HEK293 (cell line): Measurements from ENCODE around the gene HTR4.

Experiments used
- CTCF ChIA-PET: fragments of 350-600 bp; formaldehyde crosslinking; extraction: SDS; loops from one replicate; lab custom pipeline; 2021; ENCODE audit warnings: antibody characterized with exemption; lab: Yijun Ruan, JAX
- POLR2A ChIA-PET: fragments of 300-600 bp; formaldehyde crosslinking; extraction: SDS; loops from one replicate; lab custom pipeline; 2020; ENCODE audit warnings: antibody characterized with exemption, inconsistent platforms; lab: Yijun Ruan, JAX
- H3K27ac ChIP-seq: fragments of 200-500 bp; sonication (Bioruptor generic); 2 replicates; pipeline ENCODE4 v1.5.1; 2014; ENCODE audit warnings: low read depth, low read length, control low read depth, inconsistent platforms; ENCODE audit errors: extremely low read depth
- H3K36me3 ChIP-seq, 2 experiments: fragments of 200-500 bp in 1 of 2; sonication (Bioruptor generic) in 1 of 2; 1 replicate in 1 of 2; 2 replicates in 1 of 2; pipeline ENCODE4 v1.5.1; 2014 to 2017; ENCODE audit warnings: inconsistent platforms in 2 of 2, low read length in 2 of 2; ENCODE audit not compliant: control insufficient read depth in 2 of 2, insufficient read depth in 1 of 2
- H3K4me1 ChIP-seq: fragments of 200-500 bp; sonication (Bioruptor generic); 2 replicates; pipeline ENCODE4 v1.5.1; 2014; ENCODE audit warnings: mild to moderate bottlenecking, low read length, inconsistent platforms; ENCODE audit not compliant: control insufficient read depth, insufficient read depth
- H3K4me3 ChIP-seq: 2 replicates; pipeline ENCODE4 v1.5.1; 2011; ENCODE audit warnings: low read depth, mild to moderate bottlenecking, control low read depth, low read length, moderate library complexity
- H3K9me3 ChIP-seq: fragments of 200-500 bp; sonication (Bioruptor generic); 2 replicates; pipeline ENCODE4 v1.5.1; 2014; ENCODE audit warnings: low read depth, low read length, inconsistent platforms; ENCODE audit not compliant: control insufficient read depth, insufficient read depth
- EGR2 ChIP-seq: fragments of 450-650 bp; formaldehyde crosslinking; IDR thresholded peaks from 2 replicates; pipeline ENCODE4 v1.5.1; 2016; ENCODE audit warnings: low read depth, missing biosample characterization, missing genetic modification characterization
- GLIS2 ChIP-seq: fragments of 450-650 bp; formaldehyde crosslinking; IDR thresholded peaks from 2 replicates; pipeline ENCODE4 v1.5.1; 2016; ENCODE audit warnings: missing biosample characterization, missing genetic modification characterization
- HOXA7 ChIP-seq: sonication (generic); formaldehyde crosslinking; IDR thresholded peaks from 2 replicates; pipeline ENCODE4 v1.8.1; 2022; ENCODE audit warnings: missing genetic modification reagents, borderline replicate concordance
- KLF1 ChIP-seq: fragments of 450-650 bp; formaldehyde crosslinking; IDR thresholded peaks from 2 replicates; pipeline ENCODE4 v1.5.1; 2016; ENCODE audit warnings: missing biosample characterization, missing genetic modification characterization
- KLF7 ChIP-seq: fragments of 450-650 bp; formaldehyde crosslinking; IDR thresholded peaks from 2 replicates; pipeline ENCODE4 v1.5.1; 2016; ENCODE audit warnings: missing biosample characterization, missing genetic modification characterization, borderline replicate concordance
- REPIN1 ChIP-seq: fragments of 450-650 bp; formaldehyde crosslinking; IDR thresholded peaks from 2 replicates; pipeline ENCODE4 v1.5.1; 2017; ENCODE audit warnings: missing biosample characterization, missing genetic modification characterization, low read depth
- SP2 ChIP-seq: fragments of 450-650 bp; formaldehyde crosslinking; IDR thresholded peaks from 2 replicates; pipeline ENCODE4 v1.5.1; 2016; ENCODE audit warnings: missing biosample characterization, missing genetic modification characterization
- SP3 ChIP-seq: fragments of 450-650 bp; formaldehyde crosslinking; IDR thresholded peaks from 2 replicates; pipeline ENCODE4 v1.5.1; 2016; ENCODE audit warnings: missing biosample characterization, missing genetic modification characterization
- SP7 ChIP-seq: fragments of 450-650 bp; formaldehyde crosslinking; IDR thresholded peaks from 2 replicates; pipeline ENCODE4 v1.5.1; 2016; ENCODE audit warnings: missing biosample characterization, missing genetic modification characterization
- TRIM28 ChIP-seq: IDR thresholded peaks from 2 replicates; pipeline ENCODE4 v1.6.1; 2011; ENCODE audit warnings: low read length, control low read depth, borderline replicate concordance
- WT1 ChIP-seq: fragments of 450-650 bp; formaldehyde crosslinking; IDR thresholded peaks from 2 replicates; pipeline ENCODE4 v1.5.1; 2016; ENCODE audit warnings: missing biosample characterization, missing genetic modification characterization
- ZBTB10 ChIP-seq: fragments of 450-650 bp; formaldehyde crosslinking; IDR thresholded peaks from 2 replicates; pipeline ENCODE4 v1.5.1; 2016; ENCODE audit warnings: missing biosample characterization, missing genetic modification characterization
- ZBTB48 ChIP-seq: fragments of 450-650 bp; formaldehyde crosslinking; IDR thresholded peaks from 2 replicates; pipeline ENCODE4 v1.5.1; 2016; ENCODE audit warnings: missing biosample characterization, missing genetic modification characterization
- ZBTB6 ChIP-seq: fragments of 450-650 bp; formaldehyde crosslinking; IDR thresholded peaks from 2 replicates; pipeline ENCODE4 v1.5.1; 2017; ENCODE audit warnings: missing biosample characterization, missing genetic modification characterization
- ZFP41 ChIP-seq: fragments of 450-650 bp; formaldehyde crosslinking; IDR thresholded peaks from 2 replicates; pipeline ENCODE4 v1.5.1; 2016; ENCODE audit warnings: missing biosample characterization, missing genetic modification characterization, borderline replicate concordance
- ZNF10 ChIP-seq: fragments of 450-650 bp; formaldehyde crosslinking; IDR thresholded peaks from 2 replicates; pipeline ENCODE4 v1.5.1; 2017; ENCODE audit warnings: missing biosample characterization, missing genetic modification characterization
- ZNF148 ChIP-seq: fragments of 450-650 bp; formaldehyde crosslinking; IDR thresholded peaks from 2 replicates; pipeline ENCODE4 v1.5.0; 2017; ENCODE audit warnings: missing biosample characterization, missing genetic modification characterization, borderline replicate concordance
- ZNF174 ChIP-seq: fragments of 450-650 bp; formaldehyde crosslinking; IDR thresholded peaks from 2 replicates; pipeline ENCODE4 v1.5.0; 2017; ENCODE audit warnings: missing biosample characterization, mild to moderate bottlenecking, missing genetic modification characterization
- ZNF184 ChIP-seq: fragments of 450-650 bp; IDR thresholded peaks from 2 replicates; pipeline ENCODE4 v1.5.1; 2018; ENCODE audit warnings: missing biosample characterization, mild to moderate bottlenecking, missing genetic modification characterization
- ZNF221 ChIP-seq: fragments of 450-650 bp; formaldehyde crosslinking; IDR thresholded peaks from 2 replicates; pipeline ENCODE4 v1.5.1; 2017; ENCODE audit warnings: missing biosample characterization, missing genetic modification characterization, borderline replicate concordance
- ZNF223 ChIP-seq: fragments of 450-650 bp; formaldehyde crosslinking; IDR thresholded peaks from 2 replicates; pipeline ENCODE4 v1.5.1; 2016; ENCODE audit warnings: missing biosample characterization, missing genetic modification characterization
- ZNF341 ChIP-seq: fragments of 450-650 bp; formaldehyde crosslinking; IDR thresholded peaks from 2 replicates; pipeline ENCODE4; 2016; ENCODE audit warnings: low read depth, missing biosample characterization, missing genetic modification characterization
- ZNF404 ChIP-seq: fragments of 450-650 bp; formaldehyde crosslinking; IDR thresholded peaks from 2 replicates; pipeline ENCODE4 v1.5.1; 2017; ENCODE audit warnings: missing biosample characterization, missing genetic modification characterization
- ZNF548 ChIP-seq: fragments of 450-650 bp; formaldehyde crosslinking; IDR thresholded peaks from 2 replicates; pipeline ENCODE4 v1.5.1; 2016; ENCODE audit warnings: missing biosample characterization, missing genetic modification characterization
- ZNF600 ChIP-seq: fragments of 450-650 bp; formaldehyde crosslinking; IDR thresholded peaks from 2 replicates; pipeline ENCODE4 v1.5.1; 2016; ENCODE audit warnings: missing biosample characterization, missing genetic modification characterization
- ZNF660 ChIP-seq: fragments of 450-650 bp; IDR thresholded peaks from 2 replicates; pipeline ENCODE4 v1.5.1; 2018; ENCODE audit warnings: missing biosample characterization, mild to moderate bottlenecking, missing genetic modification characterization
- ZNF707 ChIP-seq: fragments of 450-650 bp; formaldehyde crosslinking; IDR thresholded peaks from 2 replicates; pipeline ENCODE4 v1.5.1; 2016; ENCODE audit warnings: missing biosample characterization, missing genetic modification characterization
- ZNF747 ChIP-seq: fragments of 450-650 bp; formaldehyde crosslinking; IDR thresholded peaks from 2 replicates; pipeline ENCODE4 v1.5.1; 2016; ENCODE audit warnings: missing biosample characterization, missing genetic modification characterization
- ZNF768 ChIP-seq: fragments of 450-650 bp; formaldehyde crosslinking; IDR thresholded peaks from 2 replicates; pipeline ENCODE4 v1.5.1; 2018; ENCODE audit warnings: missing biosample characterization, mild to moderate bottlenecking, missing genetic modification characterization
- ZNF776 ChIP-seq: fragments of 450-650 bp; formaldehyde crosslinking; IDR thresholded peaks from 2 replicates; pipeline ENCODE4 v1.5.0; 2017; ENCODE audit warnings: missing biosample characterization, missing genetic modification characterization, borderline replicate concordance
- ZSCAN16 ChIP-seq: fragments of 450-650 bp; formaldehyde crosslinking; IDR thresholded peaks from 2 replicates; pipeline ENCODE4 v1.5.1; 2016; ENCODE audit warnings: missing biosample characterization, missing genetic modification characterization
- ZSCAN5A ChIP-seq: fragments of 450-650 bp; formaldehyde crosslinking; IDR thresholded peaks from 2 replicates; pipeline ENCODE4 v1.5.1; 2016; ENCODE audit warnings: missing biosample characterization, missing genetic modification characterization

Gene HTR4

GRCh38 chr5:148477429-148477828, 176.9 kb downstream of the HTR4 start:
- Histone ChIP-seq H3K4me1 (no peaks in the 10 kb centered on the region), H3K9me3 (no peaks in the 10 kb centered on the region), H3K4me3 (no peak overlapping the region), H3K27ac (no peak overlapping the region), H3K36me3 (no peaks in the 10 kb centered on the region)
- no peak for TF ChIP-seq ZNF404 (tag by site-specific recombination)
- no peak for TF ChIP-seq ZNF747
- no peak for TF ChIP-seq ZBTB6
- no peak for TF ChIP-seq ZNF707 (tag by site-specific recombination)
- TF ChIP-seq ZNF600 (tag by site-specific recombination), result no peak
- no peak for TF ChIP-seq SP3 (tag by site-specific recombination)
- TF ChIP-seq ZNF768, result no peak
- TF ChIP-seq ZBTB48, result no peak
- no peak for TF ChIP-seq ZNF660 (tag by site-specific recombination)
- TF ChIP-seq KLF7 (tag by site-specific recombination), result no peak
- TF ChIP-seq ZNF341 (tag by site-specific recombination), result no peak
- TF ChIP-seq REPIN1, result no peak
- TF ChIP-seq GLIS2 (tag by site-specific recombination), result no peak
- TF ChIP-seq ZBTB10 (tag by site-specific recombination), result no peak
- TF ChIP-seq ZSCAN5A (tag by site-specific recombination), result no peak
- TF ChIP-seq HOXA7 (CRISPR knock-in tag), result no peak
- no peak for TF ChIP-seq ZNF776 (tag by site-specific recombination)
- no peak for TF ChIP-seq TRIM28
- TF ChIP-seq ZSCAN16 (tag by site-specific recombination), result no peak
- POLR2A ChIA-PET, result no interaction called here
- CTCF ChIA-PET, result interaction anchor here (1.2 to 1.3 kb wide), 2 partner anchors 253 to 298 kb away, joined by 3 to 5 read pairs; no protein-coding TSS in a partner anchor

- CTCF ChIA-PET, result interaction anchor here (0.6 kb wide), 1 partner anchor 643 kb away, joined by 3 read pairs; no protein-coding TSS in a partner anchor
- no peaks in the 10 kb centered on the region for H3K36me3 ChIP-seq
- H3K9me3 ChIP-seq, result no peaks in the 10 kb centered on the region
- no peak overlapping the region for H3K4me3 ChIP-seq
- H3K27ac ChIP-seq, result no peak overlapping the region
- no peaks in the 10 kb centered on the region for H3K4me1 ChIP-seq
- POLR2A ChIA-PET, result no interaction called here
- TF ChIP-seq WT1 (tag by site-specific recombination) (no peak), EGR2 (tag by site-specific recombination) (no peak), SP7 (tag by site-specific recombination) (no peak), ZNF184 (tag by site-specific recombination) (no peak), ZNF223 (tag by site-specific recombination) (no peak), ZNF548 (tag by site-specific recombination) (no peak), ZNF10 (tag by site-specific recombination) (no peak), SP2 (tag by site-specific recombination) (no peak), ZNF174 (tag by site-specific recombination) (no peak), KLF1 (tag by site-specific recombination) (no peak), ZFP41 (tag by site-specific recombination) (no peak), ZNF148 (tag by site-specific recombination) (no peak), ZNF221 (no peak)
Measured at GRCh38 chr5:148476302-148476701, 178.0 kb downstream of the HTR4 start.
